HepG2 (cell line): Measurements from ENCODE around the gene TEX48. TPM values are rescaled to one million over a fixed set of nuclear protein-coding genes. Genes with fewer than 3 reads are reported as not detected.
A peak's percentile ranks its signal among the peaks of the same experiment; 100 is the strongest.

Source experiments
- AGO1 ChIP-seq: fragments of 200-400 bp; formaldehyde crosslinking; IDR thresholded peaks from 2 replicates; pipeline ENCODE4 v1.6.1; 2017; ENCODE audit warnings: mild to moderate bottlenecking, low read depth, low read length, moderate library complexity; ENCODE audit not compliant: poor library complexity, severe bottlenecking
- ARID2 ChIP-seq: sonication (generic); formaldehyde crosslinking; IDR thresholded peaks from 2 replicates; pipeline ENCODE4 v1.8.1; 2022; ENCODE audit warnings: mild to moderate bottlenecking, missing genetic modification reagents, borderline replicate concordance
- ETV5 ChIP-seq: IDR thresholded peaks from 2 replicates; pipeline ENCODE4 v1.6.1; 2018; ENCODE audit warnings: missing biosample characterization, missing genetic modification reagents, inconsistent platforms, borderline replicate concordance
- FOXC1 ChIP-seq: sonication (generic); formaldehyde crosslinking; IDR thresholded peaks from 2 replicates; pipeline ENCODE4 v1.8.0; 2022; ENCODE audit warnings: mild to moderate bottlenecking, missing genetic modification reagents, borderline replicate concordance
- GABPB1 ChIP-seq: IDR thresholded peaks from 2 replicates; pipeline ENCODE4 v1.6.1; 2016; ENCODE audit warnings: mild to moderate bottlenecking, missing genetic modification reagents, moderate library complexity, missing compliant biosample characterization
- MBNL3 ChIP-seq: fragments of 250-450 bp; sonication (Bioruptor Pico); conservative IDR thresholded peaks from 2 replicates; pipeline ENCODE4 v1.8.0; 2022; ENCODE audit warnings: mild to moderate bottlenecking, inconsistent platforms
- MIER3 ChIP-seq: IDR thresholded peaks from 2 replicates; pipeline ENCODE4 v1.6.1; 2016; ENCODE audit warnings: missing compliant biosample characterization, borderline replicate concordance
- NFE2L2 ChIP-seq: fragments of 150-350 bp; IDR thresholded peaks from 2 replicates; pipeline ENCODE4 v1.6.1; 2014; ENCODE audit warnings: low read length
- NFKB2 ChIP-seq: sonication (generic); formaldehyde crosslinking; IDR thresholded peaks from 2 replicates; pipeline ENCODE4 v1.4.0; 2020; ENCODE audit warnings: missing genetic modification reagents, borderline replicate concordance
- SIX4 ChIP-seq: sonication (generic); formaldehyde crosslinking; IDR thresholded peaks from 2 replicates; pipeline ENCODE4 v1.4.0; 2020; ENCODE audit warnings: missing genetic modification reagents
- SOX13 ChIP-seq, 3 experiments: fragments of 450-650 bp in 1 of 3; sonication (generic) in 1 of 3; formaldehyde crosslinking in 1 of 3; IDR thresholded peaks in 2 of 3; conservative IDR thresholded peaks in 1 of 3; 2 replicates each; pipeline versions ENCODE4 v1.5.0 to v1.6.1; 2016 to 2020; ENCODE audit warnings: antibody characterized with exemption in 1 of 3, mild to moderate bottlenecking in 1 of 3, missing compliant biosample characterization in 1 of 3, missing genetic modification reagents in 1 of 3, moderate library complexity in 1 of 3
- SRY ChIP-seq: sonication (generic); formaldehyde crosslinking; IDR thresholded peaks from 2 replicates; pipeline ENCODE4 v1.8.0; 2022; ENCODE audit warnings: mild to moderate bottlenecking, missing genetic modification reagents
- TCF7 ChIP-seq: sonication (generic); IDR thresholded peaks from 2 replicates; pipeline ENCODE4 v1.6.1; 2016; ENCODE audit warnings: antibody characterized with exemption, low read depth
- TRIM24 ChIP-seq: sonication (generic); formaldehyde crosslinking; IDR thresholded peaks from 2 replicates; pipeline ENCODE4 v1.8.0; 2022; ENCODE audit warnings: mild to moderate bottlenecking, missing genetic modification reagents
- ZNF160 ChIP-seq: sonication (generic); formaldehyde crosslinking; IDR thresholded peaks from 2 replicates; pipeline ENCODE4 v1.8.0; 2022; ENCODE audit warnings: mild to moderate bottlenecking, inconsistent platforms, missing genetic modification reagents
- ZNF3 ChIP-seq: IDR thresholded peaks from 2 replicates; pipeline ENCODE4 v1.7.0; 2017; ENCODE audit warnings: inconsistent platforms
- ZNF615 ChIP-seq: sonication (generic); formaldehyde crosslinking; IDR thresholded peaks from 2 replicates; pipeline ENCODE4 v1.5.0; 2020; ENCODE audit warnings: mild to moderate bottlenecking, missing genetic modification reagents, borderline replicate concordance
- polyA plus RNA-seq, 8 experiments: library from polyadenylated mRNA; depleted of rRNA in 3 of 8; stranded (reverse) in 7 of 8; unstranded in 1 of 8; fragments of >200 nt; fragmentation: Illumina TruSeq in 4 of 8; extraction: Trizol in 4 of 8; gene quantifications; 2 replicates each; pipeline versions ENCODE4 v1.2.1 to v1.2.3, GENCODE V29; 2011 to 2016; ENCODE audit warnings: low read depth in 4 of 8, missing spikeins in 1 of 8, mixed read lengths in 1 of 8; ENCODE audit not compliant: insufficient read depth in 1 of 8
- total RNA-seq, 5 experiments: library from RNA; depleted of rRNA; stranded (reverse); fragments of >200 nt; fragmentation: Illumina TruSeq; extraction: Trizol; gene quantifications; 2 replicates each; pipeline ENCODE4 v1.2.3, GENCODE V29; 2016; ENCODE audit warnings: low read depth in 1 of 5
- TF ChIP-seq, protein P1 (sequence below): sonication (generic); formaldehyde crosslinking; IDR thresholded peaks from 2 replicates; pipeline ENCODE4 v1.5.0; 2020; ENCODE audit warnings: mild to moderate bottlenecking, missing genetic modification reagents
- TF ChIP-seq, protein P2 (sequence below): sonication (generic); formaldehyde crosslinking; IDR thresholded peaks from 2 replicates; pipeline ENCODE4 v1.4.0; 2020; ENCODE audit warnings: missing genetic modification reagents, borderline replicate concordance
- TF ChIP-seq, protein P3 (sequence below): IDR thresholded peaks from 2 replicates; pipeline ENCODE4 v1.6.1; 2016; ENCODE audit warnings: missing genetic modification reagents, missing compliant biosample characterization
- TF ChIP-seq, protein P4 (sequence below): IDR thresholded peaks from 2 replicates; pipeline ENCODE4 v1.6.1; 2016; ENCODE audit warnings: low read depth, borderline replicate concordance

TEX48 gene
- total and polyA plus RNA-seq, 2 of the 13 experiments (the other 11 are each of a cell fraction or from before 2014, with no cell fraction given) = not detected

DNA sequence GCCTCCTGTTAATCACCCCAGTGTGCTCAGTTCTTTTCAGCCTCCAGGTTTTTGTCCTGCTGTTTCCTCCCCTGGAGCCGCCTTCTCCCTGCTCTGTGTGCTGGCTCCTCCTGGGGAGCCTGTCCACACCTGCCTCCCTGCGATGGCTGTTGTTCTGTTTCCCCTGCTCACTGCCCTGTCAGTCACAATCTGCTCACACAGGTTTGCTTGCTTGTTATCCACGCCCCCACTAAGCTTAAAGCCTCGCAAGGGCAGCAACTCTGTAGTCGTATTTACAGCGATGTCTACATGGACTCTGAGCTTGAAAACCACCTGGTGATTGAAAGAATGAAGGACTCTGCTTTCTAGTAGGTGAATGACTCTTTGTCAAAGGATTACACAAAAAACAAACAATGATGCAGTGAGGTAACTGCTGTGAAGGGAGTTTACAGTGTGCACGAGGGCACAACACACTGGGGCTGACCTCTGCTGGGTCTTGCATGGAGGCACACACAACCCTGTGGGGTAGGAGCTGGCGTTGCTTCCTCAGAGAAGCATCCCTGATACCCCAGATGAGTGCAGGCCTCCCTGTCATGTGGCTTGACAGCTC lies 39.6 kb upstream of the TEX48 start (continued):
- no peak; the same call in 1 of the 2 replicates for TF ChIP-seq SRY (CRISPR knock-in tag)
- peak; percentile 98 for TF ChIP-seq SOX13 (IDR thresholded peaks at IDR 0.05)
- peak in 1 of 2 experiments; percentile 99; a peak in 2 of 4 replicates for TF ChIP-seq SOX13 (CRISPR knock-in tag; conservative IDR thresholded peaks at IDR 0.05 in 1 of 2, IDR thresholded peaks at IDR 0.05 in 1 of 2)
- TF ChIP-seq, protein P1, sequence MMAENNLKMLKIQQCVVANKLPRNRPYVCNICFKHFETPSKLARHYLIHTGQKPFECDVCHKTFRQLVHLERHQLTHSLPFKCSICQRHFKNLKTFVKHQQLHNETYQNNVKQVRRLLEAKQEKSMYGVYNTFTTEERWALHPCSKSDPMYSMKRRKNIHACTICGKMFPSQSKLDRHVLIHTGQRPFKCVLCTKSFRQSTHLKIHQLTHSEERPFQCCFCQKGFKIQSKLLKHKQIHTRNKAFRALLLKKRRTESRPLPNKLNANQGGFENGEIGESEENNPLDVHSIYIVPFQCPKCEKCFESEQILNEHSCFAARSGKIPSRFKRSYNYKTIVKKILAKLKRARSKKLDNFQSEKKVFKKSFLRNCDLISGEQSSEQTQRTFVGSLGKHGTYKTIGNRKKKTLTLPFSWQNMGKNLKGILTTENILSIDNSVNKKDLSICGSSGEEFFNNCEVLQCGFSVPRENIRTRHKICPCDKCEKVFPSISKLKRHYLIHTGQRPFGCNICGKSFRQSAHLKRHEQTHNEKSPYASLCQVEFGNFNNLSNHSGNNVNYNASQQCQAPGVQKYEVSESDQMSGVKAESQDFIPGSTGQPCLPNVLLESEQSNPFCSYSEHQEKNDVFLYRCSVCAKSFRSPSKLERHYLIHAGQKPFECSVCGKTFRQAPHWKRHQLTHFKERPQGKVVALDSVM (CRISPR knock-in tag) = 0 out of 2 replicates have a peak, but pooled peaks have one; percentile 33
- TF ChIP-seq TCF7 = peak; percentile 71
- peak; percentile 92 for TF ChIP-seq TRIM24 (CRISPR knock-in tag)
- TF ChIP-seq ARID2 = no peak; the same call in 1 of the 2 replicates
- peak; percentile 97; the same call in 1 of the 2 replicates for TF ChIP-seq MIER3 (CRISPR knock-in tag)
- peak; percentile 44; the same call in 1 of the 2 replicates for TF ChIP-seq GABPB1 (CRISPR knock-in tag)
- TF ChIP-seq, protein P2, sequence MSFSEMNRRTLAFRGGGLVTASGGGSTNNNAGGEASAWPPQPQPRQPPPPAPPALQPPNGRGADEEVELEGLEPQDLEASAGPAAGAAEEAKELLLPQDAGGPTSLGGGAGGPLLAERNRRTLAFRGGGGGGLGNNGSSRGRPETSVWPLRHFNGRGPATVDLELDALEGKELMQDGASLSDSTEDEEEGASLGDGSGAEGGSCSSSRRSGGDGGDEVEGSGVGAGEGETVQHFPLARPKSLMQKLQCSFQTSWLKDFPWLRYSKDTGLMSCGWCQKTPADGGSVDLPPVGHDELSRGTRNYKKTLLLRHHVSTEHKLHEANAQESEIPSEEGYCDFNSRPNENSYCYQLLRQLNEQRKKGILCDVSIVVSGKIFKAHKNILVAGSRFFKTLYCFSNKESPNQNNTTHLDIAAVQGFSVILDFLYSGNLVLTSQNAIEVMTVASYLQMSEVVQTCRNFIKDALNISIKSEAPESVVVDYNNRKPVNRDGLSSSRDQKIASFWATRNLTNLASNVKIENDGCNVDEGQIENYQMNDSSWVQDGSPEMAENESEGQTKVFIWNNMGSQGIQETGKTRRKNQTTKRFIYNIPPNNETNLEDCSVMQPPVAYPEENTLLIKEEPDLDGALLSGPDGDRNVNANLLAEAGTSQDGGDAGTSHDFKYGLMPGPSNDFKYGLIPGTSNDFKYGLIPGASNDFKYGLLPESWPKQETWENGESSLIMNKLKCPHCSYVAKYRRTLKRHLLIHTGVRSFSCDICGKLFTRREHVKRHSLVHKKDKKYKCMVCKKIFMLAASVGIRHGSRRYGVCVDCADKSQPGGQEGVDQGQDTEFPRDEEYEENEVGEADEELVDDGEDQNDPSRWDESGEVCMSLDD (CRISPR knock-in tag) = no peak; the same call in 1 of the 2 replicates
- TF ChIP-seq ZNF160 = 0 out of 2 replicates have a peak, but pooled peaks have one; percentile 32
- TF ChIP-seq ZNF615 (CRISPR knock-in tag) = no peak
- no peak for TF ChIP-seq NFE2L2
- TF ChIP-seq NFKB2 (CRISPR knock-in tag) = peak; percentile 29; the same call in 1 of the 2 replicates
- TF ChIP-seq FOXC1 (CRISPR knock-in tag) = peak; percentile 81
- TF ChIP-seq ETV5 = peak; percentile 64; the same call in 1 of the 2 replicates
- TF ChIP-seq, protein P3, sequence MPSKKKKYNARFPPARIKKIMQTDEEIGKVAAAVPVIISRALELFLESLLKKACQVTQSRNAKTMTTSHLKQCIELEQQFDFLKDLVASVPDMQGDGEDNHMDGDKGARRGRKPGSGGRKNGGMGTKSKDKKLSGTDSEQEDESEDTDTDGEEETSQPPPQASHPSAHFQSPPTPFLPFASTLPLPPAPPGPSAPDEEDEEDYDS (CRISPR knock-in tag) = peak; percentile 41; the same call in 1 of the 2 replicates
- TF ChIP-seq, protein P4, sequence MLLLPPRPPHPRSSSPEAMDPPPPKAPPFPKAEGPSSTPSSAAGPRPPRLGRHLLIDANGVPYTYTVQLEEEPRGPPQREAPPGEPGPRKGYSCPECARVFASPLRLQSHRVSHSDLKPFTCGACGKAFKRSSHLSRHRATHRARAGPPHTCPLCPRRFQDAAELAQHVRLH (CRISPR knock-in tag) = peak; percentile 85; the same call in 1 of the 2 replicates
- TF ChIP-seq SIX4 = peak; percentile 65
- peak; percentile 72; the same call in 1 of the 2 replicates for TF ChIP-seq ZNF3 (CRISPR knock-in tag)
- TF ChIP-seq MBNL3 (CRISPR knock-in tag) = no peak
- no peak for TF ChIP-seq AGO1
